Measurements from ENCODE around the gene SMARCE1. TPM values are rescaled to one million over a fixed set of nuclear protein-coding genes. Genes with fewer than 3 reads are reported as not detected.

Gene SMARCE1
- total RNA-seq, 1 donor, result 108 TPM

DNA sequence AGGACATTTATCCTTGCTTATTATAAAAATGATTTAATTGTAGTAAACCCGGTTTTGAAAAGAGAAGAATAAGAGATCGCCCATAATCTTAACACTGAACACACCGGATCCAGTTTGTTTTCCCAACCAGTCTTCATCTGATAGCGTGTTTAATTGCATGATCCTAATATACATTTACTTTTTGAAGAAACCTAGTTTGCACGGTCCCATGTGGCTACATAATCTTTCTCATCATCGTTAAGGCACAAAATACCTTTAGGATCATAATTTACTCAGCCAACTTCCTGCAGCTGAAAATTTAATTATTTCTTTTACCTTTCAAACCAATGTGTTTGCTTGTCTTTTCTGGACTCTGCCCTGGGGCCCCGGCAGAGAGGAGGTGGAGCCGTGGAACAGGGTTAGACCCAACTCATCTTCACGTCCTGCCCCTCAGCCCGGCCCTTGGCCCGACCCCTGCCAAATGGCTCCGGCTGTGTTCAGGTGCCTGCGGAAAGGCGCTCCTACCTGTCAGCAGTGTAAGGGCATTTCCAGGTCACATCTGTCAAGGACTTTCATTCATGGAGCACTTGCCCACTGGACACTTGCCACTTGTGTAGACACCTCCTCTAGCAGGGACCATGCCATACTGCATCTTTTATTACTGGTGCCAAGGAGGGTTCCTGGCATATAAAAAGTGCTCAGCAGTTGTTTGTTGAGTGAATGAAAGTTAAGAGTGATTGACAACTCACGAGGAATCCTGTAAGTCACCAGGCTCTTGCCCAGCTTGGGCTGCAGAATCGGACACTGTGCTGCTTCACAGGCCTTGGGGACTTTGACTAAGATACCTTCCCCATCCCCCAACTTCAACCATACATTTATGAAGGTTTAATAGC, 28.6 kb downstream of the SMARCE1 start:
- no peak for DNase-seq (ENCODE audit: low read depth)
- TF ChIP-seq CTCF (IDR thresholded peaks at IDR 0.05; ENCODE audit: insufficient read depth, low read depth, low read length), result no peak
- H3K4me3 ChIP-seq (ENCODE audit: low read depth, low read length), result no peak overlapping the region

DNA sequence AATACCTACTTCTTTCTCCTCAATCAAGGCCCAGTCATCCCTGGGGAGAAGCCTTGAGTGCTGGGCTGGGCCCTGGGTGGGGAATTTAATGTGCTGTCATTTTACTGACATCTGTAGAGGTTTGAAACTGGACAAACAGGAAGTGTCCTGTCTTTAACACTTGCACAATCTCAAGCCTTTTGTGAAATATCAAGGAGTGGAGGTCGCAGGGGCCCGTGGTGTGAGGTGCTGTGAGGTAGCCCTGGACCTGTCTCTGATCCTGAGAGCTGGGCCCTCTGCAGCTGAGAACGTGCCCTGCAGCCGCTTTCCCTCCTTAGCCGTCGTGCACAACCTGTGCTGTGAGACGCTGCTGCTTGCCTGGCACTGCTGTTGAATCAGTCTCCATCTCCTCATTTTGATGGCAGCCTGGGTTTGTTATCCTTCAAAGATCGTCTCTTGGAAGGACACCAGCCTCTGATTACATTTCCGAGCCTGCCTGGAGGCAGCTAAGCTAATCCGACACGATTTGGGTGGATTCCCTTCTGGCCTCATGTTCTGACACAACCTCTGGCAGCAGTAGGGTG, 29.9 kb downstream of the SMARCE1 start:
- H3K4me3 ChIP-seq (ENCODE audit: low read depth, low read length), result no peak overlapping the region
- TF ChIP-seq CTCF (IDR thresholded peaks at IDR 0.05; ENCODE audit: insufficient read depth, low read depth, low read length), result no peak
- no peak for DNase-seq (ENCODE audit: low read depth)

DNA sequence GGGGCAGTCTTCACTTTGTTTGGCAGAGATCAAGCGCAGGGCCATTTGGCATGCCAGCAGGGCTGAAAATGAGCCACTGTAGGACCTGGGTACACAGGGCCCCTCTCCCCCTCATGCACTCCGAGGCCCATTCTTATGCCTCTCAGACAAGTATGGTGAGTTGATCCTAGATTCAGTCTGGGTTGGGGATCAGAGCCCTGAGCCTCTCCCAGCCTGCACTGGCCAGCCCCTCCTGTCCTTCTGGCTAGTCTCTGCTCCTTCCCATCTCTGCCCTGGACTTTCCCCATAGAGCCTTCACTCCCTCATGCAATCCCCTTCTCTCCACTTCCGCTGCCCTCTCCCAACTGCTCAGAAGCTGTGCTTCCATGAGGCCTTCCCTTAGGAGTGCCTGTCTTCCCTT, 31.0 kb downstream of the SMARCE1 start:
- no peak for TF ChIP-seq CTCF (IDR thresholded peaks at IDR 0.05; ENCODE audit: insufficient read depth, low read depth, low read length)
- no peak for DNase-seq (ENCODE audit: low read depth)

DNA sequence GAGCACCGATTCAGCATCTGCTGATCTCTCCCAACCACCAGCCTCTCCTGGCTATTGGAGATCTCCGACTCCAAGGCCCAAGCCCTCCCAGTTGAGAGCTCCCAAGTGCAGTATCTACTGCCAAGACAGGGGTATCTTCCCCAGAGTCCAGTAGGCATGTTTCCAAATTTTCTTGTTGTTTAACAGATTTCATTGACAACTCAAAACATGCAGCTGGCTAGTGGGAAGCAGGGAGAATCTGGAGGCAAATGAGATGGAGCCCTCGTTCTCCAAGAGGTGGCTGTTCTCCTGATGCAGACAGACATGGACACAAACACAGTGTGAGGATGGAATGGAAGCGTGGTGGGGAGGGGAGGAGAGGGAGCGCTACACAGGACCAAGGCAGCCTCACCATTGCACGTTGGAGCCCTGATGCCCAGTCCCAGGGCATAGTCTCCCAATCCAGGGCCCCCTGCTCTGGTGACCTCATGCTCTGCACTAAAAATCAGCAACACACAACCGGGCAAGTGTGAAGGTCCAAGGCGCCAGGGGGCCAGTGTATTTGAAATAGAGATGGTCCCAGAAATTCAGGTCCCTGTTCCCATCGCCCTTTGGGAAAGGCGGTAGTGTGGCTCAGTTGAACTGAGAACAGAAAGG, 31.7 kb downstream of the SMARCE1 start:
- TF ChIP-seq CTCF (IDR thresholded peaks at IDR 0.05; ENCODE audit: insufficient read depth, low read depth, low read length), result no peak
- H3K4me3 ChIP-seq (ENCODE audit: low read depth, low read length), result no peak overlapping the region
- no peak for DNase-seq (ENCODE audit: low read depth)

More for the DNA sequence above, 31.0 kb downstream of the SMARCE1 start:
- no peak overlapping the region for H3K4me3 ChIP-seq (ENCODE audit: low read depth, low read length)

DNA sequence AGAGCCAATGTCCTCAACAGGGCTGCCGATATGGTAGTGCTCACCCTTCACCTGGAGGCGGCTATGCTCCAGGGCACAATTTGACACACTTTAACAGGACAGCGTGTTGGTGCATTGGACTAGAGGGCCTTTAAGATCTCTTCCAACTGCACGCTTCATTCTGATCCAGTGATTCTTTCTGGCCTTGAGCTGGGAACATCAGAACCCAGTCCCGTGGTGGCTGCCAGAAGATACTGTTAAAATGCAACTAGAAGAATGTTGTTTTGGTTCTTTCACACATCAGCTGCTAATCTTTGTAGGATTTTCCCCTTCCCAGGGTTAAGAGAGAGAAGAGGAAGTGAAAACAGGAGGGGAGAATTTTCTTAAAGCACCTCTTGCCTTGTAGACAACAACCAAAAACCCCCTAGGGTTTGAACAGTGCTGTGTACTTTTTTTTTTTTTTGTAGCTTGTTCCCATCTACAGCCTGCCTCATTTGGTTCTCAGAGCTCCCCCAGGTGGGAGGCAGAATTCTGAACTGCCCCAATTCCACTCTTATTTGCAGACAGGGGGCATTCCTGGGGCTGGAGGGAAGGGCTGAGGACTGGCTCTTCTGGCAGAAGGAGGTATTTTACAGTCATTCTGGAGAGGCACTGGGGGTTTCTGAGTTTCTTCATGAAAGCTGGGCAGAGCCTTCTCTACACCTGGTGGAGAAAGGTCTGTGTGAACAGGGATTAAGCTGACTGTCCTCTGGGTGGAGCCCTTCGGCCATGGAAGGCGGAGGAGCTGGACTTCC, 32.4 kb downstream of the SMARCE1 start:
- DNase-seq (ENCODE audit: low read depth), result peak; percentile 46
- TF ChIP-seq CTCF (IDR thresholded peaks at IDR 0.05; ENCODE audit: insufficient read depth, low read depth, low read length), result peak; percentile 52
- H3K4me3 ChIP-seq (ENCODE audit: low read depth, low read length), result no peak overlapping the region

DNA sequence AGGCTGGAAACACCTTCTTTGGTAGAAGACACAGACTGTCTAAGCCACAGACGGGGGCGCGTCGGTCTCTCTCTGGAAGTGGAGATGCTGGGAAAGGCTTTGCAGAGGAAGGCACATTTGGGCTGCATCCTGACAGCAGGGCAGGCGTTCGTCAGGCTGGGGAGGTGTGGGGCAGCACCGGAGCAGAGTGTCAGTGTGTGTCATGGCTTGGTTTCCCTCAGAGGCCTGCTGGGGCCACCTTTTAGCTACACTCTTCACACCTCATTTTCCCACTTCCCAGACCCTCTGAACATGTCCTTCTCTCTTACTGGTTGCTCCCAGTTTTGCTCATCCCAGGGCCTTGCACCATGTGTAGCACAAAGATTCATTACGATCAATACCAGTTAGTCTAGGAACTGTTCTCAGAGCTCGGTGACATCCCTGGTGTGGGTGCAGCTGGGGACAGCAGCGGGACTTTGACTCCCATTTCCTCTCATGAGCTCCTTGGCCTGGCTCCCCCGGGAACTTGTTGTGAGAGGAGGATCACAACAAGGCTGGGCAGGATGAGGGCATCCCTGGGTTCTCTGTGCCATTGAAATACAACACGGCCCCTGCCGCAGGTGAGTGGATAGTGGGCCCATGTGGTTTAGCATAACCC, 33.1 kb downstream of the SMARCE1 start:
- no peak overlapping the region for H3K4me3 ChIP-seq (ENCODE audit: low read depth, low read length)
- TF ChIP-seq CTCF (IDR thresholded peaks at IDR 0.05; ENCODE audit: insufficient read depth, low read depth, low read length), result no peak
- DNase-seq (ENCODE audit: low read depth), result no peak
